ENCODE results near the gene ETV6.

ETV6 gene

GRCh38 chr12:11804130-11804529 is 154.7 kb downstream of the ETV6 start:
- no peak for DNase-seq

GRCh38 chr12:11805043-11805442 is 155.6 kb downstream of the ETV6 start:
- DNase-seq: no peak

GRCh38 chr12:11805680-11806079 is 156.2 kb downstream of the ETV6 start:
- no peak for DNase-seq

- DNase-seq: no peak
Measured at GRCh38 chr12:11807458-11807857, 158.0 kb downstream of the ETV6 start.

GRCh38 chr12:11808931-11809330 is 159.5 kb downstream of the ETV6 start:
- DNase-seq: no peak

GRCh38 chr12:11810206-11810545 is 160.7 kb downstream of the ETV6 start:
- DNase-seq: no peak

- no peak for DNase-seq
Measured at GRCh38 chr12:11811008-11811407, 161.5 kb downstream of the ETV6 start.

GRCh38 chr12:11812241-11812585 is 162.7 kb downstream of the ETV6 start:
- no peak for DNase-seq

GRCh38 chr12:11812586-11813437 is 163.3 kb downstream of the ETV6 start:
- DNase-seq: peak; percentile 61

GRCh38 chr12:11813438-11813813 is 164.0 kb downstream of the ETV6 start:
- DNase-seq: no peak

GRCh38 chr12:11814374-11814773 is 164.9 kb downstream of the ETV6 start:
- no peak for DNase-seq

GRCh38 chr12:11815397-11815796 is 165.9 kb downstream of the ETV6 start:
- no peak for DNase-seq

GRCh38 chr12:11819643-11820042 is 170.2 kb downstream of the ETV6 start:
- no peak for DNase-seq

GRCh38 chr12:11820476-11820875 is 171.0 kb downstream of the ETV6 start:
- no peak for DNase-seq

- no peak for DNase-seq
Measured at GRCh38 chr12:11821386-11822080, 172.1 kb downstream of the ETV6 start.

GRCh38 chr12:11822081-11822834 is 172.8 kb downstream of the ETV6 start:
- DNase-seq: no peak

- DNase-seq: no peak
Measured at GRCh38 chr12:11823043-11823442, 173.6 kb downstream of the ETV6 start.

GRCh38 chr12:11823593-11823992 is 174.1 kb downstream of the ETV6 start:
- no peak for DNase-seq

- no peak for DNase-seq
Measured at GRCh38 chr12:11824069-11824468, 174.6 kb downstream of the ETV6 start.

GRCh38 chr12:11824736-11825135 is 175.3 kb downstream of the ETV6 start:
- DNase-seq: no peak

- DNase-seq: no peak
Measured at GRCh38 chr12:11825278-11825677, 175.8 kb downstream of the ETV6 start.

GRCh38 chr12:11826574-11826973 is 177.1 kb downstream of the ETV6 start:
- DNase-seq: peak; percentile 11
